GM12878 (cell line): ENCODE data around the gene VPS8. TPM values are rescaled to one million over a fixed set of nuclear protein-coding genes. Genes with fewer than 3 reads are reported as not detected.

Source experiments
- ATAC-seq: fragments of 200-7000 bp; cut with Tn5 transposase; 3 replicates; pipeline ENCODE4 v1.9.1; 2020; ENCODE audit warnings: mild to moderate bottlenecking, moderate library complexity
- BruUV-seq: library from RNA; stranded (reverse); fragments of 400-500 nt; replicated peaks from 2 replicates; lab custom pipeline; 2021; lab: Mats Ljungman, UMichigan
- CTCF ChIA-PET: fragments of 300-600 bp; sonication (Branson Sonifier 250); formaldehyde crosslinking; extraction: SDS; loops from one replicate; lab custom pipeline; 2021; ENCODE audit warnings: inconsistent platforms; lab: Yijun Ruan, JAX
- POLR2A ChIA-PET: fragments of 350-600 bp; formaldehyde crosslinking; extraction: SDS; loops from one replicate; lab custom pipeline; 2021; ENCODE audit warnings: inconsistent platforms; lab: Charles Lee
- RAD21 ChIA-PET: fragments of 300-600 bp; sonication (Branson Sonifier 250); formaldehyde crosslinking; loops from one replicate; lab custom pipeline; 2023; ENCODE audit warnings: antibody characterized with exemption; ENCODE audit not compliant: unreplicated experiment; lab: Charles Lee
- SMC1A ChIA-PET: fragments of 300-600 bp; sonication (Branson Sonifier 250); formaldehyde crosslinking; loops from one replicate; lab custom pipeline; 2023; ENCODE audit not compliant: unreplicated experiment, uncharacterized antibody; lab: Charles Lee
- DNase-seq: peaks from one replicate; pipeline ENCODE4 v3.0.0-alpha.2; 2011; ENCODE audit warnings: low read depth, low spot score
- FAIRE-seq: peaks from 3 replicates; lab custom pipeline; 2011; peaks lifted over from hg19 to GRCh38; lab: Jason Lieb, UNC
- H2AFZ ChIP-seq: 2 replicates; pipeline ENCODE4 v1.6.0; 2011; ENCODE audit warnings: low read depth, low read length, control low read depth; ENCODE audit not compliant: control insufficient read depth
- H3K27ac ChIP-seq: 2 replicates; pipeline ENCODE4 v1.5.1; 2011; ENCODE audit warnings: control low read depth; ENCODE audit not compliant: control insufficient read depth, insufficient read depth
- H3K27me3 ChIP-seq, 2 experiments: replicated peaks in 1 of 2; 2 replicates each; pipeline versions ENCODE4 v1.6.0 to v1.6.1; 2011; ENCODE audit warnings: low read length in 1 of 2; ENCODE audit not compliant: control insufficient read depth in 2 of 2, insufficient read depth in 2 of 2
- H3K36me3 ChIP-seq, 2 experiments: 2 replicates each; pipeline ENCODE4 v1.5.1; 2011; ENCODE audit warnings: low read length in 1 of 2; ENCODE audit not compliant: control insufficient read depth in 2 of 2, insufficient read depth in 2 of 2
- H3K4me1 ChIP-seq: 2 replicates; pipeline ENCODE4 v1.6.1; 2011; ENCODE audit warnings: mild to moderate bottlenecking, low read length, moderate library complexity, mixed read lengths; ENCODE audit not compliant: control insufficient read depth, insufficient read depth
- H3K4me2 ChIP-seq: 2 replicates; pipeline ENCODE4 v1.6.0; 2011; ENCODE audit warnings: control low read depth; ENCODE audit not compliant: control insufficient read depth, insufficient read depth
- H3K4me3 ChIP-seq: fragments of 200-600 bp; sonication (generic); 2 replicates; pipeline ENCODE4 v1.5.1; 2016
- H3K79me2 ChIP-seq: 2 replicates; pipeline ENCODE4 v1.6.0; 2011; ENCODE audit warnings: low read length; ENCODE audit not compliant: control insufficient read depth, insufficient read depth
- H3K9ac ChIP-seq: 2 replicates; pipeline ENCODE4 v1.8.0; 2011; ENCODE audit warnings: low read length, control low read depth, mixed read lengths; ENCODE audit not compliant: control insufficient read depth, insufficient read depth
- H3K9me3 ChIP-seq: replicated peaks from 3 replicates; pipeline ENCODE4 v1.5.1; 2011; ENCODE audit warnings: mild to moderate bottlenecking, low read length; ENCODE audit not compliant: control insufficient read depth, insufficient read depth
- H4K20me1 ChIP-seq: 2 replicates; pipeline ENCODE4 v1.6.0; 2011; ENCODE audit not compliant: control insufficient read depth, insufficient read depth
- ASH2L ChIP-seq: fragments of 300-600, 200-600 bp; sonication (generic); IDR thresholded peaks from 2 replicates; pipeline ENCODE4 v1.6.1; 2017; ENCODE audit warnings: low read depth, mild to moderate bottlenecking, borderline replicate concordance
- ATF7 ChIP-seq: fragments of 450-650 bp; IDR thresholded peaks from 2 replicates; pipeline ENCODE4 v1.6.1; 2016; ENCODE audit warnings: low read depth, mild to moderate bottlenecking
- EGR1 ChIP-seq, 2 experiments: IDR thresholded peaks; 1 replicate in 1 of 2; 2 replicates in 1 of 2; pipeline ENCODE4 v1.6.1; 2011 to 2012; ENCODE audit warnings: low read depth in 2 of 2, low read length in 2 of 2, borderline replicate concordance in 1 of 2, mild to moderate bottlenecking in 1 of 2, moderate library complexity in 1 of 2
- EZH2 ChIP-seq: IDR thresholded peaks from 2 replicates; pipeline ENCODE4 v1.6.1; 2012; ENCODE audit warnings: low read depth, mild to moderate bottlenecking, control low read depth, inconsistent platforms, low read length, borderline replicate concordance; ENCODE audit not compliant: control insufficient read depth
- IKZF2 ChIP-seq, 2 experiments: fragments of 450-650 bp; IDR thresholded peaks; 2 replicates each; pipeline ENCODE4 v1.6.1; 2017; ENCODE audit warnings: mild to moderate bottlenecking in 2 of 2, moderate library complexity in 2 of 2
- SMAD5 ChIP-seq: IDR thresholded peaks from 2 replicates; pipeline ENCODE4 v1.6.1; 2016; ENCODE audit warnings: antibody characterized with exemption, low read depth
- SPI1 ChIP-seq: IDR thresholded peaks from 2 replicates; pipeline ENCODE4 v1.6.1; 2011; ENCODE audit warnings: low read depth, mild to moderate bottlenecking, low read length, moderate library complexity, borderline replicate concordance; ENCODE audit not compliant: insufficient read depth
- SUPT20H ChIP-seq: IDR thresholded peaks from 2 replicates; pipeline ENCODE4 v1.6.1; 2011; ENCODE audit warnings: low read depth, mild to moderate bottlenecking, low read length, moderate library complexity, borderline replicate concordance; ENCODE audit not compliant: control insufficient read depth
- TCF12 ChIP-seq: IDR thresholded peaks from 2 replicates; pipeline ENCODE4 v1.6.1; 2011; ENCODE audit warnings: low read depth, mild to moderate bottlenecking, low read length
- WGBS: methylation state at CpG from one replicate; pipeline ENCODE4 v1.1.6; 2016; ENCODE audit warnings: low lambda C conversion rate; ENCODE audit not compliant: insufficient replicate concordance, insufficient coverage; ENCODE audit errors: missing lambda C conversion rate; 5-methylcytosine and 5-hydroxymethylcytosine counted together
- in situ Hi-C: fragments of 300-500 bp; cut with MboI; formaldehyde crosslinking; loops from 9 replicates; pipeline ENCODE4 v1.14.3; 2018; ENCODE audit warnings: mixed read lengths
- intact Hi-C: fragments of 100-400 bp; cut with micrococcal nuclease; formaldehyde crosslinking; loops from one replicate; pipeline ENCODE4 v1.14.2; 2022; ENCODE audit not compliant: unreplicated experiment
- polyA plus RNA-seq, 11 experiments: library from polyadenylated mRNA; depleted of rRNA in 4 of 11; unstranded in 6 of 11; stranded (reverse) in 5 of 11; fragments of >200 nt; fragmentation: Nextera tagmentation in 4 of 11; fragmentation: Illumina TruSeq in 1 of 11; extraction: Ambion mirVana in 4 of 11; extraction: Trizol in 1 of 11; gene quantifications; 1 replicate in 1 of 11; 2 replicates in 10 of 11; pipeline versions ENCODE4 v1.2.1 to v1.2.3, GENCODE V29; 2011 to 2016; ENCODE audit warnings: inconsistent platforms in 2 of 11, missing spikeins in 2 of 11, low read depth in 1 of 11
- total RNA-seq, 4 experiments: library from RNA; depleted of rRNA in 3 of 4; stranded (reverse); fragments of >200 nt in 3 of 4; fragmentation: Illumina TruSeq in 1 of 4; extraction: Trizol in 1 of 4; gene quantifications; 2 replicates each; pipeline versions ENCODE4 v1.2.1 to v1.2.3, GENCODE V29; 2013 to 2021
- TF ChIP-seq, protein P1 (sequence below): fragments of 450-650 bp; IDR thresholded peaks from 2 replicates; pipeline ENCODE4 v1.6.1; 2016; ENCODE audit warnings: mild to moderate bottlenecking
- TF ChIP-seq, protein P2 (sequence below): fragments of 450-650 bp; IDR thresholded peaks from 2 replicates; pipeline ENCODE4 v1.6.1; 2017; ENCODE audit warnings: mild to moderate bottlenecking, moderate library complexity
- TF ChIP-seq, protein P3 (sequence below): IDR thresholded peaks from 2 replicates; pipeline ENCODE4 v1.6.1; 2012; ENCODE audit warnings: improper control_type of control experiment, low read depth, low read length; ENCODE audit not compliant: insufficient replicate concordance

The VPS8 gene
- total and polyA plus RNA-seq, 10 of the 15 experiments (the other 5 are each of a cell fraction or from before 2014, with no cell fraction given): 8.9 to 34.7 (median 20.9) TPM

DNA sequence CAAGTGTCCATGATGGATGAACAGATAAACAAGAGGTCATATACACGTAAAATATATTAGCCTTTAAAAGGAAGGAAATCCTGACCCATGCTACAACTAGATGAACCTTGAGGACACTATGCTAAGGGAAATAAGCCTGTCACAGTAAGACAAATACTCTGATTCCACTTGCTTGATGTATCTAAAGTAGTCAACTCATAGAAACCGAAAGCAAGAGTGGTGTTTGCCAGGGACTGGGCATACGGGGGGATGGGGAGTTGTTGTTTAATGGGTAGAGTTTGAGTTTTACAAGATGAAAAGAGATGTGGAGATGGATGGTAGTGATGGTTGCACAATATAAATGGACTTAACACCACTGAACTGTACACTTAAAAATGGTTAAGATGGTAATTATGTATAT lies 275.5 kb downstream of the VPS8 start (continued):
- TF ChIP-seq EZH2: no peak

DNA sequence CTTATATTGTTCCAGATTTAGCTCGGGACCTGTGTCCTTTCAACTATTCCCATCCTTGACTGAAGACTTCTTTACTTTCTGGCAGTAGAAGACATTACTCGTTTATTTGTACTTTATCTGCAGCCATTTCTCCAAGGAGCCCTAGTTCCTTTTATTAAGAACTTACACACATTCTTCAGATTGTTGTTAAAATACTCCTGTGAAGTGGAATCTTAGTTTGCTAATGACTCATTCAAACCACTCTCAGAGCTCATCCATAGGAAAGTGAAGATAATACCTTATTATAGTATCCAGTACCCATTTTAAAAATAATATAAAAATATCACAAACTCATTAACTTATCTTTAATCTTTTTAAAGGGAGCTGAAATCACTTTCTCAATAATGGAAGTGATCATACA lies 277.4 kb downstream of the VPS8 start:
- ATAC-seq: no peak
- RAD21 ChIA-PET: no interaction called here
- 21% methylated on average over 2 of the region's 2 CpGs for WGBS
- SMC1A ChIA-PET: no interaction called here
- Histone ChIP-seq H3K4me2 (no peak overlapping the region), H4K20me1 (no peaks in the 10 kb centered on the region), H3K27ac (no peak overlapping the region), H3K4me1 (no peaks in the 10 kb centered on the region), H3K9me3 (no peaks in the 10 kb centered on the region), H3K9ac (no peak overlapping the region), H2AFZ (no peak overlapping the region), H3K27me3 (no peaks in the 10 kb centered on the region; a peak in 1 of 4 replicates), H3K36me3 (no peaks in the 10 kb centered on the region), H3K4me3 (no peak overlapping the region), H3K79me2 (no peaks in the 10 kb centered on the region)
- POLR2A ChIA-PET: no interaction called here
- in situ Hi-C loops: no loop called here
- intact Hi-C loops: no loop called here
- CTCF ChIA-PET: no interaction called here
- no TSS peak for BruUV-seq
- no peak for DNase-seq
- FAIRE-seq: no peak
- TF ChIP-seq ASH2L: no peak
- TF ChIP-seq IKZF2 (IDR thresholded peaks at IDR 0.05): no peak
- no peak for TF ChIP-seq ATF7
- TF ChIP-seq, protein P1, sequence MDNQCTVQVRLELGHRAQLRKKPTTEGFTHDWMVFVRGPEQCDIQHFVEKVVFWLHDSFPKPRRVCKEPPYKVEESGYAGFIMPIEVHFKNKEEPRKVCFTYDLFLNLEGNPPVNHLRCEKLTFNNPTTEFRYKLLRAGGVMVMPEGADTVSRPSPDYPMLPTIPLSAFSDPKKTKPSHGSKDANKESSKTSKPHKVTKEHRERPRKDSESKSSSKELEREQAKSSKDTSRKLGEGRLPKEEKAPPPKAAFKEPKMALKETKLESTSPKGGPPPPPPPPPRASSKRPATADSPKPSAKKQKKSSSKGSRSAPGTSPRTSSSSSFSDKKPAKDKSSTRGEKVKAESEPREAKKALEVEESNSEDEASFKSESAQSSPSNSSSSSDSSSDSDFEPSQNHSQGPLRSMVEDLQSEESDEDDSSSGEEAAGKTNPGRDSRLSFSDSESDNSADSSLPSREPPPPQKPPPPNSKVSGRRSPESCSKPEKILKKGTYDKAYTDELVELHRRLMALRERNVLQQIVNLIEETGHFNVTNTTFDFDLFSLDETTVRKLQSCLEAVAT: no peak
- no peak for TF ChIP-seq EGR1 (IDR thresholded peaks at IDR 0.05; ENCODE audit: borderline replicate concordance in 1 of 2, low read depth in 2 of 2, low read length in 2 of 2)
- no peak for TF ChIP-seq SUPT20H
- TF ChIP-seq, protein P2, sequence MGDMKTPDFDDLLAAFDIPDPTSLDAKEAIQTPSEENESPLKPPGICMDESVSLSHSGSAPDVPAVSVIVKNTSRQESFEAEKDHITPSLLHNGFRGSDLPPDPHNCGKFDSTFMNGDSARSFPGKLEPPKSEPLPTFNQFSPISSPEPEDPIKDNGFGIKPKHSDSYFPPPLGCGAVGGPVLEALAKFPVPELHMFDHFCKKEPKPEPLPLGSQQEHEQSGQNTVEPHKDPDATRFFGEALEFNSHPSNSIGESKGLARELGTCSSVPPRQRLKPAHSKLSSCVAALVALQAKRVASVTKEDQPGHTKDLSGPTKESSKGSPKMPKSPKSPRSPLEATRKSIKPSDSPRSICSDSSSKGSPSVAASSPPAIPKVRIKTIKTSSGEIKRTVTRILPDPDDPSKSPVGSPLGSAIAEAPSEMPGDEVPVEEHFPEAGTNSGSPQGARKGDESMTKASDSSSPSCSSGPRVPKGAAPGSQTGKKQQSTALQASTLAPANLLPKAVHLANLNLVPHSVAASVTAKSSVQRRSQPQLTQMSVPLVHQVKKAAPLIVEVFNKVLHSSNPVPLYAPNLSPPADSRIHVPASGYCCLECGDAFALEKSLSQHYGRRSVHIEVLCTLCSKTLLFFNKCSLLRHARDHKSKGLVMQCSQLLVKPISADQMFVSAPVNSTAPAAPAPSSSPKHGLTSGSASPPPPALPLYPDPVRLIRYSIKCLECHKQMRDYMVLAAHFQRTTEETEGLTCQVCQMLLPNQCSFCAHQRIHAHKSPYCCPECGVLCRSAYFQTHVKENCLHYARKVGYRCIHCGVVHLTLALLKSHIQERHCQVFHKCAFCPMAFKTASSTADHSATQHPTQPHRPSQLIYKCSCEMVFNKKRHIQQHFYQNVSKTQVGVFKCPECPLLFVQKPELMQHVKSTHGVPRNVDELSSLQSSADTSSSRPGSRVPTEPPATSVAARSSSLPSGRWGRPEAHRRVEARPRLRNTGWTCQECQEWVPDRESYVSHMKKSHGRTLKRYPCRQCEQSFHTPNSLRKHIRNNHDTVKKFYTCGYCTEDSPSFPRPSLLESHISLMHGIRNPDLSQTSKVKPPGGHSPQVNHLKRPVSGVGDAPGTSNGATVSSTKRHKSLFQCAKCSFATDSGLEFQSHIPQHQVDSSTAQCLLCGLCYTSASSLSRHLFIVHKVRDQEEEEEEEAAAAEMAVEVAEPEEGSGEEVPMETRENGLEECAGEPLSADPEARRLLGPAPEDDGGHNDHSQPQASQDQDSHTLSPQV: no peak
- no peak for TF ChIP-seq SMAD5
- TF ChIP-seq, protein P3, sequence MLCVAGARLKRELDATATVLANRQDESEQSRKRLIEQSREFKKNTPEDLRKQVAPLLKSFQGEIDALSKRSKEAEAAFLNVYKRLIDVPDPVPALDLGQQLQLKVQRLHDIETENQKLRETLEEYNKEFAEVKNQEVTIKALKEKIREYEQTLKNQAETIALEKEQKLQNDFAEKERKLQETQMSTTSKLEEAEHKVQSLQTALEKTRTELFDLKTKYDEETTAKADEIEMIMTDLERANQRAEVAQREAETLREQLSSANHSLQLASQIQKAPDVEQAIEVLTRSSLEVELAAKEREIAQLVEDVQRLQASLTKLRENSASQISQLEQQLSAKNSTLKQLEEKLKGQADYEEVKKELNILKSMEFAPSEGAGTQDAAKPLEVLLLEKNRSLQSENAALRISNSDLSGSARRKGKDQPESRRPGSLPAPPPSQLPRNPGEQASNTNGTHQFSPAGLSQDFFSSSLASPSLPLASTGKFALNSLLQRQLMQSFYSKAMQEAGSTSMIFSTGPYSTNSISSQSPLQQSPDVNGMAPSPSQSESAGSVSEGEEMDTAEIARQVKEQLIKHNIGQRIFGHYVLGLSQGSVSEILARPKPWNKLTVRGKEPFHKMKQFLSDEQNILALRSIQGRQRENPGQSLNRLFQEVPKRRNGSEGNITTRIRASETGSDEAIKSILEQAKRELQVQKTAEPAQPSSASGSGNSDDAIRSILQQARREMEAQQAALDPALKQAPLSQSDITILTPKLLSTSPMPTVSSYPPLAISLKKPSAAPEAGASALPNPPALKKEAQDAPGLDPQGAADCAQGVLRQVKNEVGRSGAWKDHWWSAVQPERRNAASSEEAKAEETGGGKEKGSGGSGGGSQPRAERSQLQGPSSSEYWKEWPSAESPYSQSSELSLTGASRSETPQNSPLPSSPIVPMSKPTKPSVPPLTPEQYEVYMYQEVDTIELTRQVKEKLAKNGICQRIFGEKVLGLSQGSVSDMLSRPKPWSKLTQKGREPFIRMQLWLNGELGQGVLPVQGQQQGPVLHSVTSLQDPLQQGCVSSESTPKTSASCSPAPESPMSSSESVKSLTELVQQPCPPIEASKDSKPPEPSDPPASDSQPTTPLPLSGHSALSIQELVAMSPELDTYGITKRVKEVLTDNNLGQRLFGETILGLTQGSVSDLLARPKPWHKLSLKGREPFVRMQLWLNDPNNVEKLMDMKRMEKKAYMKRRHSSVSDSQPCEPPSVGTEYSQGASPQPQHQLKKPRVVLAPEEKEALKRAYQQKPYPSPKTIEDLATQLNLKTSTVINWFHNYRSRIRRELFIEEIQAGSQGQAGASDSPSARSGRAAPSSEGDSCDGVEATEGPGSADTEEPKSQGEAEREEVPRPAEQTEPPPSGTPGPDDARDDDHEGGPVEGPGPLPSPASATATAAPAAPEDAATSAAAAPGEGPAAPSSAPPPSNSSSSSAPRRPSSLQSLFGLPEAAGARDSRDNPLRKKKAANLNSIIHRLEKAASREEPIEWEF: no peak
- TF ChIP-seq TCF12: no peak
- no peak for TF ChIP-seq SPI1
